Nephron progenitor cell (in vitro differentiated cells): ENCODE measurements around the gene ZNF518A.

Experiments
- DNase-seq: peaks from one replicate; pipeline ENCODE4 v3.0.0; 2021
- H3K27ac Mint-ChIP-seq: 2 replicates; pipeline ENCODE4 v1.8.0; 2021; ENCODE audit warnings: mild to moderate bottlenecking, moderate library complexity, mixed read lengths
- H3K27me3 Mint-ChIP-seq: 2 replicates; pipeline ENCODE4 v1.8.0; 2021; ENCODE audit warnings: mild to moderate bottlenecking, low read depth, mixed read lengths; ENCODE audit not compliant: poor library complexity
- H3K36me3 Mint-ChIP-seq: 2 replicates; pipeline ENCODE4 v1.8.0; 2021; ENCODE audit warnings: low read depth, mixed read lengths
- H3K4me1 Mint-ChIP-seq: 2 replicates; pipeline ENCODE4 v1.8.0; 2021; ENCODE audit warnings: mixed read lengths
- H3K4me3 Mint-ChIP-seq: 2 replicates; pipeline ENCODE4 v1.8.0; 2021; ENCODE audit warnings: mild to moderate bottlenecking, moderate library complexity, mixed read lengths
- H3K9me3 Mint-ChIP-seq: 2 replicates; pipeline ENCODE4 v1.8.0; 2021; ENCODE audit warnings: mild to moderate bottlenecking, moderate library complexity, mixed read lengths
- CTCF ChIP-seq: fragments of 200-600 bp; sonication (generic); IDR thresholded peaks from 2 replicates; pipeline ENCODE4 v1.5.0; 2021; ENCODE audit warnings: antibody characterized with exemption

ZNF518A gene, protein sequence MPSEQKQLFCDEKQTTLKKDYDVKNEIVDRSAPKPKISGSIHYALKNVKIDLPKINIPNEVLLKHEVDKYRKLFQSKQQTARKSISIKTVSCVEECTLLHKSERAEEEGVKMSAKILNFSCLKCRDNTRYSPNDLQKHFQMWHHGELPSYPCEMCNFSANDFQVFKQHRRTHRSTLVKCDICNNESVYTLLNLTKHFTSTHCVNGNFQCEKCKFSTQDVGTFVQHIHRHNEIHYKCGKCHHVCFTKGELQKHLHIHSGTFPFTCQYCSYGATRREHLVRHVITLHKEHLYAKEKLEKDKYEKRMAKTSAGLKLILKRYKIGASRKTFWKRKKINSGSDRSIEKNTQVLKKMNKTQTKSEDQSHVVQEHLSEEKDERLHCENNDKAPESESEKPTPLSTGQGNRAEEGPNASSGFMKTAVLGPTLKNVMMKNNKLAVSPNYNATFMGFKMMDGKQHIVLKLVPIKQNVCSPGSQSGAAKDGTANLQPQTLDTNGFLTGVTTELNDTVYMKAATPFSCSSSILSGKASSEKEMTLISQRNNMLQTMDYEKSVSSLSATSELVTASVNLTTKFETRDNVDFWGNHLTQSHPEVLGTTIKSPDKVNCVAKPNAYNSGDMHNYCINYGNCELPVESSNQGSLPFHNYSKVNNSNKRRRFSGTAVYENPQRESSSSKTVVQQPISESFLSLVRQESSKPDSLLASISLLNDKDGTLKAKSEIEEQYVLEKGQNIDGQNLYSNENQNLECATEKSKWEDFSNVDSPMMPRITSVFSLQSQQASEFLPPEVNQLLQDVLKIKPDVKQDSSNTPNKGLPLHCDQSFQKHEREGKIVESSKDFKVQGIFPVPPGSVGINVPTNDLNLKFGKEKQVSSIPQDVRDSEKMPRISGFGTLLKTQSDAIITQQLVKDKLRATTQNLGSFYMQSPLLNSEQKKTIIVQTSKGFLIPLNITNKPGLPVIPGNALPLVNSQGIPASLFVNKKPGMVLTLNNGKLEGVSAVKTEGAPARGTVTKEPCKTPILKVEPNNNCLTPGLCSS (N-terminal part only)

DNA sequence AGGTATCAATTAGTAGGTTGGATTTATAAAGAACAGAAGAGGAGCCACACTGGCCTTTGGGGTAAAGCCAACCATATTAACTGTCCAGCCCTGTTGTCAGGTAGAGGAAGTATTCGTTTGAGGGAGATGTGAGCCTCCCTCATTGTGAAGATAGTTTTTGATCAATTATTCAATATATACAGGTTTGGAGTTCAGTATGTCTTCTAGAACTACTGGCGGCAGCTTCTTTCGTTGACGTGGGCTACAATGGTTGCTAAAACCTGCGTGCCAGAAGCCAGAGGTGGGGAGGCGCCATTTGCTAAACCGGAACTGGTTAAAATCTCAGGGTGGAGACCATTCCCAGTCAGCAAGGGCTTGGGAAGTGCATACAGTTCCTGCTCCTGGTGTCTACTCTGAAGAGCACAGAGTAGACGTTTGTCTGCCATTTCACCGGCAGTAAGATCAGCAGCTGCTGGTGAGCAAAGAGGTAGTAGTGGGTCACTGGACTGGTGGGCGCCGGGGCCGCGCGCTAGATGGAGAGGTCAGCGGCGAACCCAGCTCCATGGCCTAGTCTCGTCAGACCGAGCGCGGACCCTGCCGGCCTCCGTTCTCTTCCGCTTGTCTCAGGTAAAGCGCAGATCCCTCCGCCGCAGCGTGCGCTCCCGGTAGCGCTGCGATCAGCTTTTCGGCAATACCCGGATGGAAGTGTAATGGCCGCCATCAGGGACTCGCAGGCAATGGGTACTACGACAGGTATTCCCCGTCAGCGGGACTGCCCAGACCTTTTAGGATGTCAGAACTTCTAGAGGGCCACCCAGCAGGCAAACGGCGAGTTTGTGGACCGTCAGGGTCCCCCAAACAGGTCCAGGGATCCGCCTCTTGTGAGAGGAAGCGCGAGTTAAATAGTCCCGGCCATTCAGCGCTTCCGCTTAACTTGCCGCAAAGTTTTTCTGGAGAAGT is at the start of gene ZNF518A:
TSS of gene ZNF518A (plus strand) at position 911 of the 939 bp plus-strand sequence. CDS start 26,026 bp downstream, outside the sequence.
- peak within 1 kb of the TSS; percentile 97 for H3K4me3 Mint-ChIP-seq
- peak within 1 kb of the TSS; percentile 100 for H3K27ac Mint-ChIP-seq
- peaks cover 17% of the 10 kb centered on the region for H3K27me3 Mint-ChIP-seq
- peaks cover 13% of the 10 kb centered on the region for H3K9me3 Mint-ChIP-seq
- no peak for TF ChIP-seq CTCF
- peak; percentile 85 for DNase-seq
- peaks cover 40% of the 10 kb centered on the region for H3K4me1 Mint-ChIP-seq
- H3K36me3 Mint-ChIP-seq = peaks cover 21% of the 10 kb centered on the region

GRCh38 chr10:96082153-96082552 is 47.9 kb upstream of the ZNF518A start:
- no peak overlapping the region for H3K27ac Mint-ChIP-seq
- no peaks in the 10 kb centered on the region for H3K36me3 Mint-ChIP-seq
- no peak for TF ChIP-seq CTCF
- peaks cover 14% of the 10 kb centered on the region for H3K4me1 Mint-ChIP-seq
- H3K9me3 Mint-ChIP-seq = no peaks in the 10 kb centered on the region
- peaks cover 3% of the 10 kb centered on the region for H3K27me3 Mint-ChIP-seq
- no peak overlapping the region for H3K4me3 Mint-ChIP-seq
- DNase-seq = no peak

DNA sequence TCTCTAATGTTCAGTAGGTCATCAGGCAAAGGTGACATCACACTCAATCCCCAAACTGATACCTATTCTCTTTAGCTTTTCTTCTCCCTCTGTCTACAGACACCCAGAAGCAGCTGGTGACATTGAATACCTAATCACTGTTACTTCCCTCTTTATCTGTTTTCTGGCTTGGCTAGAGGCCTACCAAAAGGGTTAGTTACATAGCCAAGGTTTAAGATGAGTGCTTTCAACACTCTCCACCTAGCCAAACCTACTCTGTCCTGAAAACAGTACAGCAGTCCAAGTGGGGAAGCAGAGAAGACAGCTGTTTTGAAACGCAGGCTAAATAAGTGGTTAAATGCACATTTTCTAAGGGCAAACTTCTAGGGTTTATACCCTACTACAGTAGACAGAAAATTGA is 47.3 kb upstream of the ZNF518A start:
- Mint-ChIP-seq H3K4me3 (no peak overlapping the region), H3K9me3 (no peaks in the 10 kb centered on the region), H3K36me3 (no peaks in the 10 kb centered on the region), H3K27ac (no peak overlapping the region), H3K4me1 (peaks cover 10% of the 10 kb centered on the region), H3K27me3 (peaks cover 6% of the 10 kb centered on the region)
- TF ChIP-seq CTCF = no peak
- no peak for DNase-seq

DNA sequence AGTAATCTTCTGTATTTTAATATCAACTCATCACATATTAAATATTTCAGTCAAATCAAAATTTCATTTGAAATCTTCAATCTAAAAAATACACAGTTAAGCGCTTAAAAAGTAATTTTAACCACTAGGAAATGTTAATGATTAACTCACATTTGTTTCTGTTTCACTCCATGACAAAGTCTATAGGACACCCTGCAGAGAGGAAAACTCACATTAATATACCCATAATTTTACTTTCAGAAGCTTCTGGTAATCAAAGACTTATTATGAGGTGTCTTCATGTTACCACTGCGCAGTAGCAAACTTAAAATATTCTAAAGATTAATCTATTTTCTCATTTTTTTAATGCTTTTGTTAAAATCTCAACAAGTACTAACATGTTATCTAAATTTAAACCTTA is 41.0 kb upstream of the ZNF518A start:
- no peak for TF ChIP-seq CTCF
- peaks cover 9% of the 10 kb centered on the region for H3K27me3 Mint-ChIP-seq
- H3K36me3 Mint-ChIP-seq = no peaks in the 10 kb centered on the region
- no peaks in the 10 kb centered on the region for H3K9me3 Mint-ChIP-seq
- no peak overlapping the region for H3K27ac Mint-ChIP-seq
- no peak for DNase-seq
- no peaks in the 10 kb centered on the region for H3K4me1 Mint-ChIP-seq
- no peak overlapping the region for H3K4me3 Mint-ChIP-seq

- H3K9me3 Mint-ChIP-seq = no peaks in the 10 kb centered on the region
- H3K4me1 Mint-ChIP-seq = no peaks in the 10 kb centered on the region
- no peaks in the 10 kb centered on the region for H3K36me3 Mint-ChIP-seq
- no peak for DNase-seq
- H3K4me3 Mint-ChIP-seq = no peak overlapping the region
- H3K27me3 Mint-ChIP-seq = peaks cover 9% of the 10 kb centered on the region
- TF ChIP-seq CTCF = no peak
- no peak overlapping the region for H3K27ac Mint-ChIP-seq
Measured at GRCh38 chr10:96089670-96090462, 40.2 kb upstream of the ZNF518A start.
